Activated naive CD4-positive, alpha-beta T cell (primary cell): ENCODE results near the gene GPANK1.

Source experiments
- DNase-seq, 4 experiments: peaks; one replicate each; lab custom pipeline; 2025; lab: John Stamatoyannopoulos, UW

The GPANK1 gene

DNA sequence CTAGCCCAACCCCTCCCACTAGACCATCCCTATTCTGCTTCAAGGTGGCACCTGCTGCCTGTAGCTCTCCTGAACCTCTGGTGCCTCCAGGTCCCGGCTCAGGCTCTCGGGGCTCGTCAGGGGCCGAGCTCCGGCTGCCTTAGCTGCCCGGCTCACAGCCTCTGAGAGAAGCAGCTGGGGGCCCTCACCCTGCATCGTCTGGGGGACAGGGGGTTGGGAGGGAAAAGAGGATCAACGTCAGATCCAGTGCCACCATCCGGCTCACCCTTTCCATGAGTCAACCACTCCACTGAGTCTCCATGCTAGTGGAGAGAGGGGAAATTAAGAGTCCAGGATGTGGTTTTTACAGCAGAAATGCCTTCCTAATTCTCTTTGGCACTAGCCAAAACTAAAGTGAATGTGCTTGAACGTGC lies 25.3 kb downstream of the GPANK1 start:
- DNase-seq = no peak

DNA sequence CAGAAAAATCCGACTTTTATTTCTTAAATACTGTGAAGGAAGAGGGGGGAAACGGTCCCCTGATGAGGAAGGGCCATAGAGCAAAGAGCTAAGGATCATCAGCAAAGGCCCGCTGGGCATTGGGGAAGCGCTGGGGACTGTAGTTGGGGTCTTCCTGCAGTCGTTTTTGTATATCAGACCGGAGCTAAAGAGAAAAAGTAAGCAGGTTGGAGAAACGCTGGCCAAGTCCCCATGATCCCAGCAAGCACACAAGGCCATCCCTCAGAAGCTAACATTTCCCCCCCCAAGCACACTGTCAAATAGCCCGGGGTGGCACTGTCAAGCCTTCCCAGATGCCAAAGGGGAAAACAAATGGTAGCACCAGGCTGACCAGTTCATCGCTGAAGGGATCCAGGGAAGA lies 25.8 kb downstream of the GPANK1 start:
- DNase-seq = no peak

DNA sequence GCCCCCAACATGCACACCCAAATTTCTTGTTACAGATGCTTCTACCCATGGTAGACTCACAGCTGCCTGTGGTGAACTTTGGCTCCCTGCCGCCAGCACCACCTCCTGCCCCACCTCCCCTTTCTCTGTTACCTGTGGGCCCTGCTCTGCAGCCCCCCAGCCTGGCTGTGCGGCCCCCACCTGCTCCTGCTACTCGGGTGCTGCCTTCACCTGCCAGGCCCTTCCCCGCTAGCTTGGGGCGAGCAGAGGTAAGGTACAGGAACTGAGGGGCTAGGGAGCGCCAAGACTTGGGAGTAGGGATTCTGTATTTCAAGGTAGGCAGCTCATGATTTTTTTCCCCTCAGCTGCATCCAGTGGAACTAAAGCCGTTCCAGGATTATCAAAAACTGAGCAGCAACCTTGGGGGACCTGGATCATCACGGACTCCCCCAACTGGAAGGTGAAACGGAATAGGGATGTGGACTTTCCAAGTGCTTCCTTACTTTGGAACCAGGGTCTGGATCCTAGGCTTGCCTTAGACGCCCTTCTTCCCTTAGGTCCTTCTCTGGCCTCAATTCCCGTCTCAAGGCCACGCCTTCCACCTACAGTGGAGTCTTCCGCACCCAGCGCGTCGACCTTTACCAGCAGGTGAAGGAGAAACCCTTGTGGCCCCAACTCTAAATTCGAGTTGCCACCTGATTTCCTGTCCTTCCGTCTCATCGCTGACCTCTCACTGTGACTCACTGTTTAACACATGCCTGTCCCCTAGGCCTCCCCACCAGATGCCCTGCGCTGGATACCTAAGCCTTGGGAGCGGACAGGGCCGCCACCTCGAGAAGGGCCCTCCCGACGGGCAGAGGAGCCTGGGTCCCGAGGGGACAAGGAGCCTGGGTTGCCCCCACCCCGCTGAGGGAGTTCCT lies 27.9 kb downstream of the GPANK1 start:
- no peak for DNase-seq

DNA sequence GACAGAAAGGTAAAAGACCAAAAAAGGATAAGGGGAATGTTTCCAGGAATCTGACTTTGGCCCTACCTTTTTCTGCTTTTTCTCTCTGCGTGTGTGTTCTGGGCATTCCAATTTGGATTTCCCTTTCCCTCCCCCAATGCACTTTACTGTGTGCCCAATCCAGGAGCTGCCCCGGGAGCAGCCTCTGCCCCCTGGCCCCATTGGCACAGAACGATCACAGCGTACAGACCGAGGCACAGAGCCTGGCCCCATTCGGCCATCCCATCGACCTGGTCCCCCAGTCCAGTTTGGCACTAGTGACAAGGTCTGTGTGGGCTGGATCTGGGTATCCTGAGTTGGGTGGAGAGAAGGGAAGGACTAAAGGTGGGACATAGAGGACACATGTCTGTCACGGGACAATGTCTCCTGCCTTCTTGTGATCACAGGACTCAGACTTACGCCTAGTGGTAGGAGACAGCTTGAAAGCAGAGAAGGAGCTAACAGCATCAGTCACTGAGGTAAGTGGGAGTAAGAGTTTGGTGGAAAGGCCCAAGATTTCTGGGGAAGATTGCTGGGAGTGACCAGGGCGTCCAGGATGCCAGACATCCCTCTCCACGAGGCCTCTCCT lies 29.7 kb downstream of the GPANK1 start:
- DNase-seq = no peak

DNA sequence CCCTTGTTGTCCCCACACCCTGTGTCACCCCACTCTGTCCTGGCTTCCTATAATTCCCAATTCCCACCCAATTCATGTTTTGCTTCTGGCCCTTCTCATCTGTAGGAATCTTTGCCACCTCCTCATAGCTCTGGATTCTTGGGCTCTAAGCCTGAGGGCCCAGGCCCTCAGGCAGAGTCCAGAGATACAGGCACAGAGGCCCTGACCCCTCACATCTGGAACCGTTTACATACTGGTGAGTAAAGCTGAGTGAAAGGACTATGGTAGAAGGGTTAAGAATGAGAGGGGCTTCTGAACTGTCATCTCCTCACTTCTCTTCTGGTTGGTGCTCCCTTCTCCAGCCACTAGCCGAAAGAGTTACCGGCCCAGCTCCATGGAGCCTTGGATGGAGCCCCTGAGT lies 30.7 kb downstream of the GPANK1 start:
- no peak for DNase-seq

DNA sequence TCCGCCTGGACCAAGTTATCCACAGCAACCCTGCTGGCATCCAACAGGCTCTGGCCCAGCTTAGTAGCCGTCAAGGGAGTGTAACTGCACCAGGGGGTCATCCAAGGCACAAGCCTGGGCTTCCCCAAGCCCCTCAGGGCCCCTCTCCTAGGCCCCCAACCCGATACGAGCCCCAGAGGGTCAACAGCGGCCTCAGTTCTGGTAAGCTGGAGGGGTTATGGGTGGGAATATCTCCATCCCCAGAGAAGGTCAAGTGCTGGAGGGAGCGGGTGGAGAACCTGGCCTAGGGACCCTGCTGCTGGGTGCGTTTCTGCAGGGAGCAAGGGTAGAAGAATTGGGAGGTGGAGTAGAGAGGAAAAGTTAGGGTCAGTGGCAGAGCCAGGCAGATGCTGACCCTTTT lies 31.4 kb downstream of the GPANK1 start:
- no peak for DNase-seq

DNA sequence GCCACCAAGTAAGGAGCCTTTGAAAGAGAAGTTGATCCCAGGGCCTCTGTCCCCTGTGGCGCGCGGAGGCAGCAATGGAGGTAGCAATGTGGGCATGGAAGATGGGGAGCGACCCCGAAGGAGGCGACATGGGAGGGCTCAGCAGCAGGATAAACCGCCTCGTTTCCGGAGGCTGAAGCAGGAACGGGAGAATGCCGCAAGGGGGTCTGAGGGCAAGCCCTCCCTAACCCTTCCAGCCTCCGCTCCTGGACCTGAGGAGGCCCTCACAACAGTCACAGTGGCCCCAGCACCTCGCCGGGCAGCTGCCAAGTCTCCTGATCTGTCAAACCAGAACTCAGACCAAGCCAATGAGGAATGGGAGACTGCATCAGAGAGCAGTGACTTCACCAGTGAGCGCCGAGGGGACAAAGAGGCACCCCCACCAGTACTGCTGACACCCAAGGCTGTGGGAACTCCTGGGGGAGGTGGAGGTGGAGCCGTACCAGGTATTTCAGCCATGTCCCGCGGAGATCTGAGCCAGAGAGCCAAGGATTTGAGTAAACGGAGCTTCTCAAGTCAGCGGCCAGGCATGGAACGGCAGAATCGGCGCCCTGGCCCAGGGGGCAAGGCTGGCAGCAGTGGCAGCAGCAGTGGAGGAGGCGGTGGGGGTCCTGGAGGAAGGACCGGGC lies 32.4 kb downstream of the GPANK1 start:
- DNase-seq = no peak

DNA sequence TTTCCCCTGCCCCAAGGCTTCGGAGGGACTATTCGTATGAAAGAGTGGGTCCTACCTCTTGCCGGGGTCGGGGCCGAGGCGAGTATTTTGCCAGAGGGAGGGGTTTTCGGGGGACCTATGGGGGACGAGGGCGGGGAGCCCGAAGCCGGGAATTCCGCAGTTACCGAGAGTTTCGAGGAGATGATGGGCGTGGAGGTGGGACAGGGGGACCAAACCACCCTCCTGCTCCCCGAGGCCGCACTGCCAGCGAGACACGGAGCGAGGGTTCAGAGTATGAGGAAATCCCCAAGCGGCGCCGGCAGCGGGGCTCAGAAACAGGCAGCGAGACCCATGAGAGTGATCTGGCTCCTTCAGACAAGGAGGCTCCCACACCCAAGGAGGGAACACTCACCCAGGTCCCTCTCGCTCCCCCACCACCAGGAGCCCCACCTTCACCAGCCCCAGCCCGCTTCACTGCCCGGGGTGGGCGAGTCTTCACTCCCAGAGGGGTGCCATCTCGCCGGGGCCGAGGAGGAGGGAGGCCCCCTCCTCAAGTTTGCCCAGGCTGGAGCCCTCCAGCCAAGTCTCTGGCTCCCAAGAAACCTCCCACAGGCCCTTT lies 33.0 kb downstream of the GPANK1 start:
- no peak for DNase-seq

DNA sequence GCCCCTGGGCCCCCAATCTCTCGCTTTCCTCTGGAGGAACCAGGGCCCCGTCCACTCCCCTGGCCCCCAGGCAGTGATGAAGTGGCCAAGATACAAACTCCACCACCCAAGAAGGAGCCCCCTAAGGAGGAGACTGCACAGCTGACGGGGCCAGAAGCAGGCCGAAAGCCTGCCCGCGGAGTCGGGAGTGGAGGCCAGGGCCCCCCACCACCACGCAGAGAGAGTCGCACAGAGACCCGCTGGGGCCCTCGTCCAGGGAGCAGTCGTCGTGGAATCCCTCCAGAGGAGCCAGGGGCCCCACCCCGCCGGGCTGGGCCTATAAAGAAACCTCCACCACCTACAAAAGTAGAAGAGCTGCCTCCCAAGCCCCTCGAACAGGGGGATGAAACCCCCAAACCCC lies 33.6 kb downstream of the GPANK1 start:
- DNase-seq = no peak

DNA sequence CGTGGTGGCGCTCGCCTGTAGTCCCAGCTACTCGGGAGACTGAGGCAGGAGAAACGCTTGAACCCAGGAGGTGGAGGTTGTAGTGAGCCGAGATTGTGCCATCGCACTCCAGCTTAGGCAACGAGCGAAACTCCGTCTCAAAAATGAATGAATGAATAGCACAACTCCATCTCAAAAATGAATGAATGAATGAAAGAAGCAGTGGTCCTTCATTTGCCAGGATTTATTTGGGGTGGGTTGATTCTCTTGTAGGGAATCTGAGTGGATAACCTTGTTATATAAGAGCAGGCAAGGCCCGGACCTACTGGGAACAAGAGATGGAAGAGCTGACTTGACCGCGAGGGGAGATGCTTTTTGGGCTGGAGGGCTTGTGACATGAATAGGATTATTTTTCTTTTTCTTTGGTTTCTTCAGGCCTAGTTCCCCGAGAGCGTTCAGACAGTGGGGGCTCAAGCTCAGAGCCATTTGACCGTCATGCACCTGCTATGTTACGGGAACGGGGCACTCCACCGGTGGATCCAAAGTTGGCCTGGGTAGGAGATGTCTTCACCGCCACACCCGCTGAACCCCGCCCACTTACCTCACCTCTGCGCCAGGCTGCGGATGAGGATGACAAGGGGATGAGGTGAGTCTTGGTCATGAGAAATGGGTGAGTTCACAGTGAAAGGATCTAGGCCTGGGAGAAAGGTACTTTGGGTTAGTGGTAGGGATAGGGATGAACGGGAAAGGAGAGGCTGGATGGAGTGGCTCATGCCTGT lies 34.4 kb downstream of the GPANK1 start:
- no peak for DNase-seq

DNA sequence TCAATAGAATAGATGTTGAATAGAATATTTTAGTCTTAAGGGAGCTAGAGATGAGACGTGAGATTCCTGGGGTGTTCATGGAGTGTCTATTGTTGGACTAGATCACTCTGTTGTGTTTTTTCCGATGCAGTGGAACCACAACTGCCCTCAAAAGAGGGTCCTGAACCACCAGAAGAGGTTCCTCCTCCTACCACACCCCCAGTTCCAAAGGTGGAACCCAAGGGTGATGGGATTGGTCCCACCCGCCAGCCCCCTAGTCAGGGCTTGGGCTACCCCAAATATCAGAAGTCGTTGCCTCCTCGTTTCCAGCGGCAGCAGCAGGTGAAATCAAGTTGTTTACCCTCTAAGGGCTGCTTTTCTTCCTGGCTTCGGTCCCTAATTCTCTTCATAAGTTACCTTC lies 35.8 kb downstream of the GPANK1 start:
- no peak for DNase-seq

DNA sequence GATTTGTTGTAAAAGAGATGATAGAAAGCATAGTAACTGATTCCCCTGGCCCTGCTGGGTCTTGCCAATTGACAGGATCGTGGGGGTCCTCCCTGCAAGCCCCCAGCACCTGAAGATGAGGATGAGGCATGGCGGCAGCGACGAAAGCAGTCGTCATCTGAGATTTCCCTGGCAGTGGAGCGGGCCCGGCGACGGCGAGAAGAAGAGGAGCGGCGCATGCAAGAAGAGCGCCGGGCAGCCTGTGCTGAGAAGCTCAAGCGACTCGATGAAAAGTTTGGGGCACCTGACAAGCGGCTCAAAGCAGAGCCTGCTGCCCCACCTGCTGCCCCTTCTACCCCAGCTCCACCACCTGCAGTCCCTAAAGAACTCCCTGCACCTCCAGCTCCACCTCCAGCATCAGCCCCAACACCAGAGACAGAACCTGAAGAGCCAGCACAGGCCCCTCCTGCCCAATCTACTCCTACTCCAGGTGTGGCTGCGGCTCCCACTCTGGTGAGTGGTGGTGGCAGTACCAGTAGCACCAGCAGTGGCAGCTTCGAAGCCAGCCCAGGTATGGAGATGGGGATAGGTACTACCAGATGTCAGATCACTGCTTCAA lies 37.0 kb downstream of the GPANK1 start:
- no peak for DNase-seq

DNA sequence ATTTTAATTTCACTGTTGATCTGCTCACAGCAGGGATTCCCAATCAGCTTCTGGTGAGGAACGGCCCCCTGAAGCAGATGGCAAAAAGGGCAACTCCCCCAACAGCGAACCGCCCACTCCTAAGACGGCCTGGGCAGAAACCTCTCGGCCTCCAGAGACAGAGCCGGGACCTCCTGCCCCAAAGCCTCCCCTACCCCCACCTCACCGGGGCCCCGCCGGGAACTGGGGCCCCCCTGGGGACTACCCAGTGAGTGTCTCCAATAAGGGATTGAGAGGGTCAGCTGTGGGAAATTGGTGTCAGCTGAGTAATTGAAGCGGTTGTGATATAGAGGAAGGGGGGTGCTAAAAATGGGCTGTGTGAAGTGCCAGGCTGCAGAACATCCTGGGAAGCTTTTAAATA lies 37.8 kb downstream of the GPANK1 start:
- no peak for DNase-seq

DNA sequence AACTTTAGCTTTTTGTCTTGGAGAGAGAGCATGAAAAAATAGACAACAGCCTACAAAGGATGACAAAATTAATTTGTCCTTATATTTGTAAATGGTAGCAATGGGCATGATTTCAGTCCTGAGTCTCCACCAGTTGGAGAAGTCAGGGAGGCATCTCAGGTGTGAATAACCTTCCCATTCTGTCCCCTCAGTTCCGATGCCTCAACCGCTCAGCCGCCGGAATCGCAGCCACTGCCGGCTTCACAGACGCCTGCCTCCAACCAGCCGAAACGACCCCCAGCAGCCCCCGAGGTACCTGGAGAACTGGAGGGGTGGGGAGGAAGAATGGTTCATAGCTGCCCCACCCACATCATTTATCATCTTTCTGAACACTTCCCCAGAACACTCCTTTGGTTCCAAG lies 40.7 kb downstream of the GPANK1 start:
- DNase-seq = no peak

DNA sequence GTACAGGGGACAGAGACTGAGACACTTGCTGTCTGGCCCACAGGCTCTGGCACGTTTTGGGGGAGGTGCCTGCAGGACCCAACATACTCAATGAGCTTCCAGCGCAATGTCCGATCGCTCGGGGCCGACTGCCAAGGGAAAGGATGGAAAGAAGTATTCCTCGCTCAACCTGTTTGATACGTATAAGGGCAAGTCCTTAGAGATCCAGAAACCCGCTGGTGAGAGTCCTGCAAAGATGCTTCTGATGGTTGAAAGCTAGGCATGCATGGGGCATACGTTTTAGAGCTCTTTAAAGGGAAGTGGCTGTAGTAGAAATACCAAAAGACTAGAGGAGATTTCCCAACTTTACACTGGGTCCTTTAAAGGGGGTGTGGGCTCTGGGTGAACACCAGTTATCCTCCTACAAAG lies 42.1 kb downstream of the GPANK1 start:
- DNase-seq = no peak

DNA sequence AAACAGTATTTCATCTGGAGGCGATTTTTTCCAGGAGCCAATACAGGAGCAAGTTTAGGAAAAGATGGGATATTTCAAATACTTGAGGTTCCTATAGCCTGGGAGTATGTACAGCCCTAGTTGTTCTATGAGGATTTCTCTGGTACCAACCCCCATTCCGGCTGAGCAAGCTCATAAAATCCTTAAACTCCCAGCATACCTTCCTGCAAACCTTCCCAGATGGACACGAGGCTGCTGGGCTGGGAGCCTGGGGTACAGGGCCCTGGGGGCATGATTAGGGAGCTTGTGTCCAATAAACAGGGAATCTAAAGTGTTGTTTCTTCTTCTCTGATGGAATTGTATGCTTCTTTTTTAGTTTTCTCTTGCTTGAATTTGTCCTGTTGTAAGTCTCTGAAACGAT lies 42.8 kb downstream of the GPANK1 start:
- DNase-seq = no peak

DNA sequence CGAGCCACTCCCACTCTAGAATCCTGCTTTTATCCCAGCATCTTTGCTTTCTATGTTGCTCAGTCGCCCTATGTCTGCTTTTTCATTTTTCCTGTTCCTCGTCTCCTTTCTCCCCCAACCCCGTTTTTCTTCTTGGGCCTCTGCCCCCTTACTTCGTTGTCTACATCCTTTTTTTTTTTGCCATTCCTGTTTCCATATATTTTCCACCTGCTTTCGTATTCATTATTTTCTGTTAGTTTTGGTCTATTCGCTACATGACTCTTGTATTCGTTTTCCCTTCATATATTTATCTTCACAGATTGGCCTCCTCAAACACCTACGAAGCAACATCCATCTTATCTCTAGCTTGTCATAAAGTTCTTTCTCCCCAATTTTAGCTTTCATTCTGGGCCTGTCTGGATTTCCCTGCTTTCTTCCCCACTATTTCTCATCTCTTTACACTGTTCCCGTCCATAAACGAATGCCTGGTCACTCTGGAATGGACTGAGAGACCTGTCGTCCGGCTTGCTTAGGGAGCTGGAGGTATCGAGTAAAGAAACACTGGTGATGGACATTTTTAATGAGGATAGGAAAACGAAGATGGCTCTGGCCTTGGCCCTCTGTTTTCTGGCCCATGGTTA lies 43.4 kb downstream of the GPANK1 start:
- no peak for DNase-seq

DNA sequence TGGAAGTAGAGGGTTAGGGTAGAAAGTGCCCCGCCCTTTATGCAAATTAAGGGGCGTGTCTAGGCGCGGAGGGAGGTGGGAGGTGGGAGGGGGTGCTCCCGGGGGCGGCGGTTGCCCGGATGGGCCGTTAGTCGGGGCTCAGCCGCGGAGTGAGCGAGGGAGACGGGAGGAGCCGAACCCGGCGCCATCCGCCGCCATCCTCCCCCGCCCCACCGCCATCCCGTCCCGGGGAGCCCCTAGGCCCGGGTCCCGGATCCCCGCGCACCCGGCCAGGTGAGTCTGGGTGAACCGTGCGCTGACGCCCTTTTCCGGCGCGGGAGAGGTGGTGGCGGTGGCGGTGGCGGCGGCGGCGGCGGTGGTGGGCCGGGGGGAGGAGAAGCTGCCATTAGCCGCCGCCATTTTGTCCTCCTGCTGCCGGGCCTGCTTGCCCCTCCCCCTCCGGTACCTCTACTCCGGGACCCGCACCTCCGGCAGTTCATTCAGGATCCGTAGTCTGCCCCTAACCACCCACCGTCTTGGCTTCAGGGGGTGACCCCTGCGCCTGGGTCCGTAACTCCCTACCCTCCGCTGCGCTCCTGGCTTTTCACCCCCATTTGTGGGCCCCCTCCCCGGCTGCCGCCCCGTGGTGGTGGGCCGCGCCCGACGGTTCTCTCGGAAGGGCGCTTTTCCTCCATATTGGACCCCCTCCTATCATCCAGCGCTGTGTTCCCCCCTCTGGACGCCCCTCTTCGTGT lies 44.0 kb downstream of the GPANK1 start, which contains the start of gene PRRC2A:
Gene PRRC2A (plus strand): TSS at position 130 of the 734 bp plus-strand sequence. CDS start 2,075 bp downstream, outside the sequence.
- peak; percentile 98 to 99 (median 98) for DNase-seq

DNA sequence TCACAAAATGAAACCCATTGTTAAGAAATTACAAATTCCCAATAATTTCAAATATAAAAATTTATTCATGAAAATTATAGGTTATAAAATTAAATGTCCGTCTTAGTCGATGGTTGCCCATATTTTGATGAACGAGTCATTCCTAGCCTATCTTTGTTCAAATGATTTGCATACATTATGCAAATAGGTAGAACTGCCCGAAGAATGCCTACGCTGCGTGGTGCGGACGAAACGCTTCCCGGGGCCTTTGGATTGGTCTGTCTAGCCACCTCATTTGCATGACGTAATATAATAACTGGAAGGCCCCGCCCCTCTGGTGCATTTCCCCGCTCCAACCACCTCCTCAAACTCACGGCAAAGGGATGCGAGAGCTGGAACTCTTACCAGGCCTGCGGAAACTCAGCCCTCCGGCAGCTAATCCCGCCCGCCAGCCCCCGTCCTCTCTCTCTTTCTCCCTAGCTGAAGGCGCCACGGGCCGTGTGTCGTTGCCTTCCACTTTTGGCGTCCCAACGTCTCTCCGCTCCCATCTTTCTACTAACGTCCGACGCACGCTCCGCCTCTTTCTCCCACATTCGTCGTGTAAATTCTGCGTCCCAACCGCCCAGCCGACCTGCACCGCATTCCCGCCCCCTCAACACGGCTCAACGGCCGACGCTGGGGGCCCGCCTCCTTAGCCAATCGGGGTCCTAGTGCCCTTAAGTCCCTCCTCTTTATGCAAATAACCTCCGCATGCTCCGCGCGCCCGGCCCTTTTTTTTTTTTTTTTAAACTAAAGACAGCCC lies 44.8 kb downstream of the GPANK1 start:
- DNase-seq = peak; percentile 98 to 99 (median 98)
